GM12878 (cell line): ENCODE data around the gene ROBO1.

Experiments
- CBFB ChIP-seq: IDR thresholded peaks from 2 replicates; pipeline ENCODE4 v1.6.1; 2016; ENCODE audit warnings: antibody characterized with exemption, low read depth
- EZH2 ChIP-seq: IDR thresholded peaks from 2 replicates; pipeline ENCODE4 v1.6.1; 2012; ENCODE audit warnings: low read depth, mild to moderate bottlenecking, control low read depth, inconsistent platforms, low read length, borderline replicate concordance; ENCODE audit not compliant: control insufficient read depth
- RBBP5 ChIP-seq: fragments of 200-600 bp; sonication (generic); conservative IDR thresholded peaks from 2 replicates; pipeline ENCODE4 v1.6.1; 2016
- TF ChIP-seq, protein P1 (sequence below): fragments of 450-650 bp; IDR thresholded peaks from 2 replicates; pipeline ENCODE4 v1.6.1; 2016; ENCODE audit warnings: mild to moderate bottlenecking, moderate library complexity, borderline replicate concordance
- TF ChIP-seq, protein P2 (sequence below): IDR thresholded peaks from 2 replicates; pipeline ENCODE4 v1.6.1; 2012; ENCODE audit warnings: low read depth, low read length, improper control_type of control experiment

DNA sequence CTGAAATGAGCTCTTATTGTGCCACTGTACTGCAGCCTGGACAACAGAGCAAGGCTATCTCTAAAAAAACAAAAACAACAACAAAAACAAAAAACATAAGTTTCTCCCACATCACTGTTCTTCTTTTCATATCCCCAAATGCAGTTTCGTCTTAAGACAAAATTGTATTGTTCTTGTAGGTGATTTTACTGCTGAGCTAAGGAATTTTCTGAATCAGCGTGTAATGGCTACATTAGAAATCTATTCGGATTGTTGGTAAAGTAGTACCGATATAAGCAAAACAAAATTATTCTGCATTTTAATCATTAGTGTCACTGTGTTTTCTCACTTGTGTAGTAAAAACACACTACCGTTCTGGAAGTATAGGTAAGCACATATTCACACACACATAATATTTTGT lies 512.5 kb downstream of the ROBO1 start:
- TF ChIP-seq, protein P1, sequence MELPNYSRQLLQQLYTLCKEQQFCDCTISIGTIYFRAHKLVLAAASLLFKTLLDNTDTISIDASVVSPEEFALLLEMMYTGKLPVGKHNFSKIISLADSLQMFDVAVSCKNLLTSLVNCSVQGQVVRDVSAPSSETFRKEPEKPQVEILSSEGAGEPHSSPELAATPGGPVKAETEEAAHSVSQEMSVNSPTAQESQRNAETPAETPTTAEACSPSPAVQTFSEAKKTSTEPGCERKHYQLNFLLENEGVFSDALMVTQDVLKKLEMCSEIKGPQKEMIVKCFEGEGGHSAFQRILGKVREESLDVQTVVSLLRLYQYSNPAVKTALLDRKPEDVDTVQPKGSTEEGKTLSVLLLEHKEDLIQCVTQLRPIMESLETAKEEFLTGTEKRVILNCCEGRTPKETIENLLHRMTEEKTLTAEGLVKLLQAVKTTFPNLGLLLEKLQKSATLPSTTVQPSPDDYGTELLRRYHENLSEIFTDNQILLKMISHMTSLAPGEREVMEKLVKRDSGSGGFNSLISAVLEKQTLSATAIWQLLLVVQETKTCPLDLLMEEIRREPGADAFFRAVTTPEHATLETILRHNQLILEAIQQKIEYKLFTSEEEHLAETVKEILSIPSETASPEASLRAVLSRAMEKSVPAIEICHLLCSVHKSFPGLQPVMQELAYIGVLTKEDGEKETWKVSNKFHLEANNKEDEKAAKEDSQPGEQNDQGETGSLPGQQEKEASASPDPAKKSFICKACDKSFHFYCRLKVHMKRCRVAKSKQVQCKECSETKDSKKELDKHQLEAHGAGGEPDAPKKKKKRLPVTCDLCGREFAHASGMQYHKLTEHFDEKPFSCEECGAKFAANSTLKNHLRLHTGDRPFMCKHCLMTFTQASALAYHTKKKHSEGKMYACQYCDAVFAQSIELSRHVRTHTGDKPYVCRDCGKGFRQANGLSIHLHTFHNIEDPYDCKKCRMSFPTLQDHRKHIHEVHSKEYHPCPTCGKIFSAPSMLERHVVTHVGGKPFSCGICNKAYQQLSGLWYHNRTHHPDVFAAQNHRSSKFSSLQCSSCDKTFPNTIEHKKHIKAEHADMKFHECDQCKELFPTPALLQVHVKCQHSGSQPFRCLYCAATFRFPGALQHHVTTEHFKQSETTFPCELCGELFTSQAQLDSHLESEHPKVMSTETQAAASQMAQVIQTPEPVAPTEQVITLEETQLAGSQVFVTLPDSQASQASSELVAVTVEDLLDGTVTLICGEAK: no peak
- TF ChIP-seq RBBP5: no peak
- TF ChIP-seq, protein P2, sequence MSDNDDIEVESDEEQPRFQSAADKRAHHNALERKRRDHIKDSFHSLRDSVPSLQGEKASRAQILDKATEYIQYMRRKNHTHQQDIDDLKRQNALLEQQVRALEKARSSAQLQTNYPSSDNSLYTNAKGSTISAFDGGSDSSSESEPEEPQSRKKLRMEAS: no peak
- TF ChIP-seq EZH2: no peak
- no peak for TF ChIP-seq CBFB
